ENCODE results near the gene GMPPB.

GMPPB gene

DNA sequence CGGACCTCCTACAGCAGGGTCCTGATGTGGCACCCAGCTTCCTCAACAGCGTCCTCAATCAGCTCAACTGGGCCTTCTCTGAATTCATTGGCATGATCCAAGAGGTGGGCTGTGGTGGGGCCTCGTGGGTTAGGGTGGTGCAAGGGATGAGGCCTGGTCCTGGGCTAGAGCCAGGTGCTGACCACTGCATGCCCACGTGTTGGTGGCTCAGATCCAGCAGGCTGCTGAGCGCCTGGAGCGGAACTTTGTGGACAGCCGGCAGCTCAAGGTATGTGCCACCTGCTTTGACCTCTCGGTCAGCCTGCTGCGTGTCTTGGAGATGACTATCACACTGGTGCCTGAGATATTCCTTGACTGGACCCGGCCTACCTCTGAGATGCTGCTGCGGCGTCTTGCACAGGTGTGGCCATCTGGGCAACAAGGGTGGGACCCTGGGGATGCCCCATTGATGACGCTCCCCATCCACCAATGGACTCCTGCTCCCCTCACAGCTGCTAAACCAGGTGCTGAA lies 8.1 kb downstream of the GMPPB start:
- TF ChIP-seq, protein P1, sequence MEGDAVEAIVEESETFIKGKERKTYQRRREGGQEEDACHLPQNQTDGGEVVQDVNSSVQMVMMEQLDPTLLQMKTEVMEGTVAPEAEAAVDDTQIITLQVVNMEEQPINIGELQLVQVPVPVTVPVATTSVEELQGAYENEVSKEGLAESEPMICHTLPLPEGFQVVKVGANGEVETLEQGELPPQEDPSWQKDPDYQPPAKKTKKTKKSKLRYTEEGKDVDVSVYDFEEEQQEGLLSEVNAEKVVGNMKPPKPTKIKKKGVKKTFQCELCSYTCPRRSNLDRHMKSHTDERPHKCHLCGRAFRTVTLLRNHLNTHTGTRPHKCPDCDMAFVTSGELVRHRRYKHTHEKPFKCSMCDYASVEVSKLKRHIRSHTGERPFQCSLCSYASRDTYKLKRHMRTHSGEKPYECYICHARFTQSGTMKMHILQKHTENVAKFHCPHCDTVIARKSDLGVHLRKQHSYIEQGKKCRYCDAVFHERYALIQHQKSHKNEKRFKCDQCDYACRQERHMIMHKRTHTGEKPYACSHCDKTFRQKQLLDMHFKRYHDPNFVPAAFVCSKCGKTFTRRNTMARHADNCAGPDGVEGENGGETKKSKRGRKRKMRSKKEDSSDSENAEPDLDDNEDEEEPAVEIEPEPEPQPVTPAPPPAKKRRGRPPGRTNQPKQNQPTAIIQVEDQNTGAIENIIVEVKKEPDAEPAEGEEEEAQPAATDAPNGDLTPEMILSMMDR (IDR thresholded peaks at IDR 0.05; ENCODE audit: low read depth, low read length), result no peak
- H3K27me3 ChIP-seq (ENCODE audit: insufficient read depth, low read depth, severe bottlenecking), result no peaks in the 10 kb centered on the region
- H3K4me3 ChIP-seq (ENCODE audit: low read depth, low read length), result no peak overlapping the region
- no peaks in the 10 kb centered on the region for H3K9me3 ChIP-seq (ENCODE audit: severe bottlenecking)
- no peak for DNase-seq
- no peak overlapping the region for H3K27ac ChIP-seq
- peaks cover 19% of the 10 kb centered on the region for H3K36me3 ChIP-seq

DNA sequence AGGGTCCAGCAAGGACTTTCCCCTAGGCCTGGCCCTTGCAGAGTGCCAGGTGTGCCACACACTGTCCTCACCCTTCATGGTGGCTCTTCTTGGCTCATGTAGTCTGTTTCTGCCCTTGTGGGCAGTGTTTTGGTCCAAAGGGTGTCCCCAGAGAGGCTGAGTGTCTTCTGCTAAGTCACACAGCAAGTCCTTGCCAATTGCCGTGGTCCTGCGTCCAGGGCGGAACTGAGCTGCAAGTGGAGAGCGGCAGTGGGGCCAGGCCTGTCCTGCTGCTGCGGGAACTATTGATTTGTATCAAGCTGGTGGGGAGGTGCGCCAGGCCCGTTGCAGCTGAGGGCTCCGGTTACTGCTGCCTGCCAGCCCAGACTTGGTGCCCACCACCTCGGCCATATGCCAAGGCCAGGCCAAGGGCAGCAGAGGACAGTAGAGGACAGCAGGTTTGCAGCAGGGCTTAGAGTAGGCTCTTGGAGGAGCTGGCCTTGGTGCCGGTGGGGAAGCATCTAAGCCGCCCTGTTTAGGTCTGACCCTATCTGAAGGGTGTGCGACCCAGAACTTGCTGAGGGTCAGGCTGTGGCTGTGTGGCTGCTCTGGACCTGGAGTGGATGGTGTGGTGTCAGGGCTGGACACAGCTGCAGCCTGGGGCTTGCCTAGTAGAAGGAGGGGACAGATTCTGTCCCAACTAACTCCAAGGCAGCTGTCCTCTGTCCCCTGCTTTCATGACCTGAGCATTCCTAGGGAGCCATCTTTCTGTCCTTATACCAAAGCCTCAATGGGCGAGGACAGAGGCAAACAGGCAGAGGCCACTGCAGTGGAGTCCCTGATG lies 8.8 kb downstream of the GMPPB start:
- no peak overlapping the region for H3K4me3 ChIP-seq (ENCODE audit: low read depth, low read length)
- peaks cover 15% of the 10 kb centered on the region; the same call in 1 of the 2 replicates for H3K36me3 ChIP-seq
- no peaks in the 10 kb centered on the region for H3K27me3 ChIP-seq (ENCODE audit: insufficient read depth, low read depth, severe bottlenecking)
- H3K9me3 ChIP-seq (ENCODE audit: severe bottlenecking), result no peaks in the 10 kb centered on the region
- TF ChIP-seq, protein P1 (IDR thresholded peaks at IDR 0.05; ENCODE audit: low read depth, low read length), result no peak
- no peak overlapping the region for H3K27ac ChIP-seq
- DNase-seq, result no peak

DNA sequence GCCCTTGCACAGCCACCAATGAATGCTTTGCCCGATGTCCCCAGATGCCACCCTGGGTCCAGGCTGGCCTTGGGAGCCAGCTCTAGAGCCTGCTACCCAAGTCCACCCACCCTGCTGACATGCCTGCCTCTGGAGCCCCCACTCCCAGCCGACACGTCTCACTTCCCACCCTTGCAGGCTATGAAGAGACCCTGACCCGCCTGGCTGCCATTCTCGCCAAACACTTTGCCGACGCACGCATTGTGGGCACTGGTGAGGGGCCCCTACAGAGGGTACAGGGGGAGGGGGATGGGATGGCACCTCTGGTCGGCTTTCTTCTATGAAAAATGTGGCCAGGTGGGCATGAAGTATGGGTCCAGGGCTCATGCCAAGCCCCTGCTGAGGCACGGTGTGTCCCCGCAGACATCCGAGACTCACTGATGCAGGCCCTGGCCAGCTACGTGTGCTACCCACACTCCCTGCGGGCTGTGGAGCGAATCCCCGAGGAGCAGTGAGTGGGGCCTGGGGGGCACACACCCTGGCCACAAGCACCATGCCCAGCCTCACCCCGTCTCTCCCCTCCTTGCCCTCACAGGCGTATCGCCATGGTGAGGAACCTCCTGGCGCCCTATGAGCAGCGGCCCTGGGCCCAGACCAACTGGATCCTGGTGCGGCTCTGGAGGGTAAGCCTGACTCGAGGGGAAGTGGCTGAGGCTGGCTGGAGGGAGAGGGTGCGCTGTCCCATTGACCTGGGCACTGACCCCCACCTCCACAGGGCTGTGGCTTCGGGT lies 10.2 kb downstream of the GMPPB start:
- Histone ChIP-seq H3K27me3 (ENCODE audit: insufficient read depth, low read depth, severe bottlenecking) (no peaks in the 10 kb centered on the region), H3K27ac (no peak overlapping the region)

DNA sequence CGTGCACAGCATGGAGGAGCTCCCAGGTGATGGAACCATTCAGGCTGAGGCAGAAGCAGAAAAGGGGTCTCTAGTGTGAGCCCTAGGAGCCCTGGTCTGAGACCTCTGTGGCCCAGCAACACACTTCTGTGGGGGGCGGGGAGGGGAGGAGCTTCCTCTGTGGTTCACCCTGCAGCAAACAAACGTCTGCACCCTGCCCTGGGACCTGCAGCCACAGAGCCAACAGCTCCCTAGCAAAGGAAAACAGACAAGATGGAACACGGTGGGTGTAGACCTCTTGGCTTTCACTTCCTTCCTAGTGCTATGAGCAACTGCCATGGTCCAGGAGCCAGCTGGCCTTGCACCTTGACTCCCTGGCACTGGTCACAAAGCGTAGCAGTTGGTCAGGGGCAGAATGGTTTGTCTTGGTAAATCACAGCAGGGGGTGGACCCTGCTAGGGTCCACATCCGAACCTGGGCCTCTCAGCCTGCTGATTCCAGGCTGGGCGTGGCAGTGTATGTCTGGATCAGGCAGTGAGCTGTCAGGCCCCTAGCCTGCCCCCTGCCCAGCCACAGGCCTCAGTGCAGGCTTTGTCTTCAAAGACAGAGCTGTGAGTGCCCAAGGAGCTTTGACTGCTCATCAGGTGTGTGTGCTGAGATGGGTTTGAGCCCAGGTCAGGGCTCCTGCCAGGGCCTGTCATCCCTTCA lies 11.0 kb downstream of the GMPPB start:
- no peak for DNase-seq
- no peaks in the 10 kb centered on the region for H3K27me3 ChIP-seq (ENCODE audit: insufficient read depth, low read depth, severe bottlenecking)
- no peak overlapping the region for H3K4me3 ChIP-seq (ENCODE audit: low read depth, low read length)
- TF ChIP-seq, protein P1 (IDR thresholded peaks at IDR 0.05; ENCODE audit: low read depth, low read length), result no peak
- H3K9me3 ChIP-seq (ENCODE audit: severe bottlenecking), result no peaks in the 10 kb centered on the region
- H3K36me3 ChIP-seq, result peaks cover 12% of the 10 kb centered on the region; the same call in 1 of the 2 replicates
- no peak overlapping the region for H3K27ac ChIP-seq

More for the DNA sequence above, 10.2 kb downstream of the GMPPB start:
- TF ChIP-seq, protein P1 (IDR thresholded peaks at IDR 0.05; ENCODE audit: low read depth, low read length), result no peak
- no peak overlapping the region for H3K4me3 ChIP-seq (ENCODE audit: low read depth, low read length)
- DNase-seq, result no peak
- peaks cover 15% of the 10 kb centered on the region; the same call in 1 of the 2 replicates for H3K36me3 ChIP-seq
- no peaks in the 10 kb centered on the region for H3K9me3 ChIP-seq (ENCODE audit: severe bottlenecking)

DNA sequence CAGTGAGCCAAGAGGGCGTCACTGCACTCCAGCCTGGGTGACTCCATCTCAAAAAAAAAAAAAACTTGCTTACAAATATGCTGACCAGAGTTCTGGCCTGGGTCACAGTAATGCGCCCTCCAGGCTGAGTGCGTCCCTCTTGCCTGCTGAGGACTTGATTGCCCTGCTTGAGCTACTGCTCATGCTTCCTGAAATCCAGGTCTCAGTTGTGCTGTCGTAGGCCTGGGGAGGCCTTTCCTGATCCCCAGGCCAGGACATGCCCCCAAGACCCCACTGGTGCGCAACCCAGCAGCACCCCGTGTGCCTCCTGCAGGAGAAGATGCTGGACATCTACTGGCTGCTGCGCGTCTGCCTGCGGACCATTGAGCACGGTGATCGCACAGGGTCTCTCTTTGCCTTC lies 11.6 kb downstream of the GMPPB start:
- Histone ChIP-seq H3K27ac (no peak overlapping the region), H3K9me3 (ENCODE audit: severe bottlenecking) (no peaks in the 10 kb centered on the region), H3K27me3 (ENCODE audit: insufficient read depth, low read depth, severe bottlenecking) (no peaks in the 10 kb centered on the region), H3K36me3 (peaks cover 12% of the 10 kb centered on the region; the same call in 1 of the 2 replicates), H3K4me3 (ENCODE audit: low read depth, low read length) (no peak overlapping the region)
- TF ChIP-seq, protein P1 (IDR thresholded peaks at IDR 0.05; ENCODE audit: low read depth, low read length), result no peak
- DNase-seq, result no peak
